ENCODE results near the gene FEN1.

Gene FEN1

DNA sequence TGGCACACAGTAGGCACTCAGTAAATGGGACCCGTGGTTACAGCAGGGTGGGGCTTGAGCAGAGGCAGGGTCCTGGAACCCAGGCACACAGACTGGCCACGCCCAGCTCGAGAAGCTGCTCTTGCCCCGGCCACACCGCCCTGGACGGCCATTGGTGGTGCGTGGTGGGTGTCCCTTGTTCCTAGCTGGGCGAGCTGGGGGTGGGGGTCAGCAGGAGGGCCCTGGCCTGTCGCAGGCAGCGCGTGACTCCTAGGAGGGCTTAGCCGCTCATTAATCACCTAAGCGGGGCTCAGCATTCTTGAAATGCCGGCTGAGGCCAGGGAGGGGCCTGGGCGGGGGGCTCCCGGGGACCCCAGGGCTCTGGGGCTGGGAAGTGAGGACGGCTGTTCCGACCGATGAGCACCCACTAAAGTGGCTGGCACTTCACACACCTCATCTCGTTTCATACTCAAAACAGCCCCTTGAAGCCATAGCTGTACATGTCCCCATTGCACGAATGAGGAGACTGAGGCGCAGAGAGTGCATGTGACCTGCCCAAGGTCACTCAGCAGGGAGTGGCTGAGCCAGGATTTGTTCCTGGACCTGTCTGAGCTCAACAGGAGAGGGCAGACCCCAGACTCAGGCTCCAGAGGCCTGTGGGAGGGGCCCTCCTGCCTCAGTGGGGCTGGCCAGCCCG, 28.6 kb upstream of the FEN1 start:
- Histone ChIP-seq H3K27ac (ENCODE audit: low read depth, low read length) (no peak overlapping the region), H3K4me1 (ENCODE audit: control insufficient read depth, insufficient read depth, low read length) (no peaks in the 10 kb centered on the region), H3K36me3 (ENCODE audit: control insufficient read depth, insufficient read depth, low read length) (no peaks in the 10 kb centered on the region), H3K9ac (ENCODE audit: low read length) (no peak overlapping the region), H3K27me3 (ENCODE audit: control insufficient read depth, insufficient read depth, low read length) (no peaks in the 10 kb centered on the region), H3K4me3 (ENCODE audit: low read length) (no peak overlapping the region)

DNA sequence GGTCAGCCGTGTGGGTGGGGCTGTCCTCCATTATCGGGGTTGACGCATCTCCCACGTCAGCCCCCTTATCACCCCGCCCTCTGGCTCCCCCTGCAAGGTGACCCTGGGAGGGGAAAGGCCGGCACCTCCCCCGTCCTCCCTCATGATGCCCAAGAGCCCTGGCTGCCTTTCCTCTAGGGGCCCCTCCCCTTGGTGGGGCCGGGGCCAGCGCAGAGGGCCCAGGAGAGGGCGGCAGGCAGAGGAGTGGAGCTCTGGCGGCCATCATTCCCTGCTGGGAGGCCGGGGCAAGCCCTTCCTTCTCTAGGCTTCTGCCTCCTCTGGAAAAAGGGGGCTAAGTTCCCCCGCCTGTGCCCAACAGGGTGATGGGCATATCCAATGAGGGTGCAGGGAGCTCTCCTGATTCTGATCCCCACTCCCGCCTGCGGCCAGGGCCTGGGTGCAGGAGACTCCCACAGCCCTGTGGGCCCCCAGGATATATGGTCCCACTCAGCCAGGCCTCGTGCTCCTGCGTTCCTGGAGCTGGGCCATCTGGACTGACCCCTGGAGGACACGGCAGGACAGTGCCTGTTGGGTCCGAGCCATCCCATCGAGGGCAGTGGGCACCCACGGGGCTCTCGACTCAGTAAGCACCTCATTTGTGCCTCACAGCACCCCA, 28.0 kb upstream of the FEN1 start:
- Histone ChIP-seq H3K9ac (ENCODE audit: low read length) (no peak overlapping the region), H3K27ac (ENCODE audit: low read depth, low read length) (no peak overlapping the region), H3K4me1 (ENCODE audit: control insufficient read depth, insufficient read depth, low read length) (no peaks in the 10 kb centered on the region), H3K4me3 (ENCODE audit: low read length) (no peak overlapping the region), H3K36me3 (ENCODE audit: control insufficient read depth, insufficient read depth, low read length) (no peaks in the 10 kb centered on the region), H3K27me3 (ENCODE audit: control insufficient read depth, insufficient read depth, low read length) (no peaks in the 10 kb centered on the region)

DNA sequence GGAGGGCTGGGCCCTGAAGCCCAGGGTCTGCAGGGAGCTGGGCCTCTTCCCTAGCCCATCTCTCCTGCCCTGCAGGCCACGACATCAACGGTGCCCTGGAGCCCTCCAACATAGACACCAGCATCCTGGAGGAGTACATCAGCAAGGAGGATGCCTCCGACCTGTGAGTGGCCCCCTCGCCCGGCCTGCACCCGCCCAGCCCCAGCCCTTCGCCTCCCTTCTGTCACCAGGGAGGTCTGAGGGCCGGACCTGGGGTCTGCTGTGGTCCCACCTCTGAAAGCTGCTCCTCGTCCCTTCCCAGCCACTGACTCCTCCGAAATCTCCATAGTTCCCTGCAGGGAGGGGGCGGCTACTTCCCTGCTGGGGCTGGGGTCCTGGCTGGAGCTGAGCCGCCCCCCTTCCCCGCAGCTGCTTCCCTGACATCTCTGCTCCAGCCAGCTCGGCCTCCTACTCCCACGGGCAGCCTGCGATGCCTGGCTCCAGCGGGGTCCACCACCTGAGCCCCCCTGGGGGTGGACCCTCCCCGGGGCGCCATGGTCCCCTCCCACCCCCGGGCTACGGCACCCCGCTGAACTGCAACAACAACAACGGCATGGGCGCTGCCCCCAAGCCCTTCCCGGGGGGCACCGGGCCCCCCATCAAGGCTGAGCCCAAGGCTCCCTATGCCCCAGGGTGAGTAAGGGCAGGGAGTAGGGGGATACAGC, 27.0 kb upstream of the FEN1 start:
- Histone ChIP-seq H3K9ac (ENCODE audit: low read length) (no peak overlapping the region), H3K27me3 (ENCODE audit: control insufficient read depth, insufficient read depth, low read length) (no peaks in the 10 kb centered on the region), H3K4me1 (ENCODE audit: control insufficient read depth, insufficient read depth, low read length) (no peaks in the 10 kb centered on the region)

DNA sequence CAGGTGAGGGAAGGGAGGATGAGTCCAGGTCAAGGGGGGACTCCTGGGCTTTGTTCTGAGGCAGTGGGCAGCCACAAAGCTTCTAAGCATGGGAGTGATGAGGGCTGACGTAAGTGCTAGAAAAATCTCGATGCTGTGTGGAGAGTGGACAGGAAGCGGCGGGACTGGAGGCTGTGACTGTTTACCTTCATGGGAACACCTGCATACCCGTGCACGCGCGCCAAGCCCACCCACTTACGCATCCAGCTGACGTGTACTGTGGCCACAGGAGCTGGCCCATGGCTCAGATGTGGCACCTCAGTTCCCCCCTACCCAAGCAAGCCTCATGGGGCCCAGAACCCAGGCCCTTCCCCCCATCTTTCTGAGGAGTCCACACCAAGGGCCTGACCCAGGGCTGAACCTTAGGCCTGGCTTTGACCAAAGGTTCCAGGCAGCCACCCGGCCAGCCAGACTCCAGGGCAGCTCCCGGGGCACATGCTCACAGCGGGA, 26.3 kb upstream of the FEN1 start:
- Histone ChIP-seq H3K4me3 (ENCODE audit: low read length) (no peak overlapping the region), H3K9ac (ENCODE audit: low read length) (no peak overlapping the region), H3K27ac (ENCODE audit: low read depth, low read length) (no peak overlapping the region), H3K4me1 (ENCODE audit: control insufficient read depth, insufficient read depth, low read length) (no peaks in the 10 kb centered on the region), H3K27me3 (ENCODE audit: control insufficient read depth, insufficient read depth, low read length) (no peaks in the 10 kb centered on the region), H3K36me3 (ENCODE audit: control insufficient read depth, insufficient read depth, low read length) (no peaks in the 10 kb centered on the region)

More for the DNA sequence above, 27.0 kb upstream of the FEN1 start:
- no peak overlapping the region for H3K27ac ChIP-seq (ENCODE audit: low read depth, low read length)
- no peaks in the 10 kb centered on the region for H3K36me3 ChIP-seq (ENCODE audit: control insufficient read depth, insufficient read depth, low read length)
- H3K4me3 ChIP-seq (ENCODE audit: low read length) = no peak overlapping the region

DNA sequence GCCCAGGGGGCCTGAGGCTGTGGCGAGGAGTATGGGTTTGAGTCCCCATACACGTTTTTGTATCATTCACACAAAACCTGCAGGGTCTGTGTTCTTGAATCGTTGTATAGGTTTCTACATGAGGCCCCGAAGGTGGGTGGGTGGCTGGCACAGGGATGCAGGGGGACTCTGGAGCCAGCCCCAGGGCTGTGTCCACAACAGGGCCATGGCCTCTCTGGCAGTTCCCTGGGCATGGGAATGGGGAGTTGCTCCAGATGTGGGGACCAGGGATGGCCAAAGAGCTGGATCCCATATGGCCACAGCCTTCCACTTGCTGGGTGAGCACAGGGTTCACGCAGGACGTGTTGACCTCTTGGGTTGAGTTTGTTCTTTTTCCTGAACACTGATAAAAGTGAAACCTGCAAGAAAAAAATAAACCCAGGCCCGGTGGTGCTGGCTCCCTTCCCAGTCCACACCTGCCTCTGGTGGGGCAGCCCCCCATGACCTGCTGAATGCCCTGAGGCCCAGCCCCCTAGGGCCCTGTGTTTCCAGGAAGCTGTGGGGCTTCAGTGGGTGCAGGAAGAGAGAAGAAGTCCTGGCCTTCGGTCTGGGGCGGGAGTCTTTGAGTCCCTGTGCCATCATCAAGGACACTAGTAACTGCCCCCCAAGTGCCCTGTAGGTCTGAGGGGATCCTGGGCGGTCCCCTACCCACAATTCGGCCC, 24.2 kb upstream of the FEN1 start:
- no peaks in the 10 kb centered on the region for H3K36me3 ChIP-seq (ENCODE audit: control insufficient read depth, insufficient read depth, low read length)
- no peak overlapping the region for H3K27ac ChIP-seq (ENCODE audit: low read depth, low read length)
- no peaks in the 10 kb centered on the region for H3K27me3 ChIP-seq (ENCODE audit: control insufficient read depth, insufficient read depth, low read length)
- no peak overlapping the region for H3K4me3 ChIP-seq (ENCODE audit: low read length)
- H3K4me1 ChIP-seq (ENCODE audit: control insufficient read depth, insufficient read depth, low read length) = no peaks in the 10 kb centered on the region
- no peak overlapping the region for H3K9ac ChIP-seq (ENCODE audit: low read length)

DNA sequence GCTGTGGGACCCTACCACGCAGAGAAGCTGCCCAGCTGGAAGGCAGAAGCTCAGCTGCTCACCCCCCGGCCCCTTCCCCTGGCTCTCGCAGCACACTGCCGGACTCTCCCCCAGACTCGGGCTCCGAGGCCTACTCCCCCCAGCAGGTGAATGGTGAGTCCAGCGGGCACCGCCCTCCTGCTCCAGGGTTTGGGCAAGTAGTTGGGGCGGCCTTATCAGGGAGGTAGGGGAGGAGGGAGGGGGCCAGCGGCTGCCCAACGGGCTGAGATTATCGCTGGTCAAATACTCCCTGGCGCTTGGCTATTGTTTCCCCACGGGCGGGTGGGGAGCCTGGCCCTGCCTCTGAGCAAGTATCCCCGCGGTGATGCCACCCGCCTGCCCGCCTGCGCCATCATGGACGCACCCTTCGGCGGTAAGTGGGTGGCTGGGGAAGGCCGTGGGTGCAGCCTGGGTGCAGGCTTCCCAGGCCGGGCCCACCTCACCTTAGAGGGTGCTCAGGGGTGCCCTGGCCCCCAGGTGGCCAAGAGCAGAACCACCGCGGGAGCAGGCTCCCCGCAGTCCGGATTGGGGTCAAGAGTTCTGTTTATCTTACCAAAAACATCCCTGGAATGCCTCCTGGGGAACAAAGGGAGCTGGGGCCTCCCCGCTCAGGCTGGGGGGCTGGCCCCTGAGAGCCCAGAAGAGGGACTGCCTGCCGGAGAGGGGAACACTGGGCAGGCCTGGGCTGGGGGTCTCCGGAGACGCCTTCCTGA, 23.4 kb upstream of the FEN1 start:
- no peaks in the 10 kb centered on the region for H3K27me3 ChIP-seq (ENCODE audit: control insufficient read depth, insufficient read depth, low read length)
- H3K27ac ChIP-seq (ENCODE audit: low read depth, low read length) = no peak overlapping the region
- H3K36me3 ChIP-seq (ENCODE audit: control insufficient read depth, insufficient read depth, low read length) = no peaks in the 10 kb centered on the region
- no peaks in the 10 kb centered on the region for H3K4me1 ChIP-seq (ENCODE audit: control insufficient read depth, insufficient read depth, low read length)
- H3K9ac ChIP-seq (ENCODE audit: low read length) = no peak overlapping the region
- H3K4me3 ChIP-seq (ENCODE audit: low read length) = no peak overlapping the region

DNA sequence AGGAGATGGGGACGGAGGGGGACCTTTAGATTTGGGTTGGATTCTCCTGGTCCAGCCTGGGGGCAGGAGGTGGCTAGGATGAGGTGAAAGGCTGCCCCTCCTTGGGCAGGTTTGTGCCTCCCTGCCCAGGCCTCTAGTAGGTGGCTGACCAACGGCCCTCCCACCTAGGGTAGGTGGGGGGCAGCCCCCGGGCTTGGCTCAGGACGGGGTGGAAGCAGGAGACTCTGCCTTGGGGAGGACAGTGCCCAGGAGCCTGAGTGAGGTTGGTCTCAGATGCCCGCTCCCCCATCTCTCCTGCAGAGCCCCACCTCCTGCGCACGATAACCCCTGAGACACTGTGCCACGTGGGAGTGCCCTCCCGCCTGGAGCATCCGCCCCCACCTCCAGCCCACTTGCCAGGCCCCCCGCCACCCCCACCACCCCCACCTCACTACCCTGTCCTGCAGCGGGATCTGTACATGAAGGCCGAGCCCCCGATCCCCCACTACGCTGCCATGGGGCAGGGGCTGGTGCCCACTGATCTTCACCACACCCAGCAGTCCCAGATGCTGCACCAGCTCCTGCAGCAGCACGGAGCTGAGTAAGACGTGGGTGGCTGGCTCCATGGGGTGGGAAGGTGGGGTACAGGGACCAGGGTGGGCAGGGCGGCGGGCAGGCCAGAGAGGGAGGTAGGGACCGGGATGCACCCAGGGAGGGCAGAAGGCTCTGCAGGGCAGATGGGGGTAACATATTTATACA, 22.6 kb upstream of the FEN1 start:
- Histone ChIP-seq H3K27ac (ENCODE audit: low read depth, low read length) (no peak overlapping the region), H3K27me3 (ENCODE audit: control insufficient read depth, insufficient read depth, low read length) (no peaks in the 10 kb centered on the region), H3K4me1 (ENCODE audit: control insufficient read depth, insufficient read depth, low read length) (no peaks in the 10 kb centered on the region), H3K36me3 (ENCODE audit: control insufficient read depth, insufficient read depth, low read length) (no peaks in the 10 kb centered on the region), H3K4me3 (ENCODE audit: low read length) (no peak overlapping the region), H3K9ac (ENCODE audit: low read length) (no peak overlapping the region)

DNA sequence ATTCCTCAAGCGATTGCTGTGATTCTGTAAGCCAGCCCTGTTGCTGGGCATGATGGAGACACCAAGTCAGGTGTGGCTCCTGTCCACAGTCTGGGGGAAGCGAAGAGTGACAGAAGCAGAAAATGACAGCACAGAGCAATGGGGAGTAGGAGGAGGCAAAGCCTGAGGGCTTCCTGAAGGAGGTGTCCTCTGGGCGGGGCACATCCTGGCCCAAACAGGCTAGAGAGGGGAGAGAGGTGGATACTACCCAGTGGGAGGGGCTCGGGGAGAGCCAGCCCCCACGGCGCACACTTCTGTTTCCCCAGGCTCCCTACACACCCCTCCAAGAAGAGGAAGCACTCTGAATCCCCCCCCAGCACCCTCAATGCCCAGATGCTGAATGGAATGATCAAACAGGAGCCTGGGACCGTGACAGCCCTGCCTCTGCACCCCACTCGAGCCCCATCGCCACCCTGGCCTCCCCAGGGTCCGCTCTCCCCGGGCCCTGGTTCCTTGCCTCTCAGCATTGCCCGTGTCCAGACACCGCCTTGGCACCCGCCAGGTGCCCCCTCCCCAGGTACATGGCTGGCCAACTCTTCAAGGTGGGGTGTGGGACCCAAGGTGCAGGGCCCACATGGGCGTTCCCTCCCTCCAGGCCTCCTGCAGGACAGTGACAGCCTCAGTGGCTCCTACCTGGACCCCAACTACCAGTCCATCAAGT, 21.4 kb upstream of the FEN1 start:
- H3K4me3 ChIP-seq (ENCODE audit: low read length) = no peak overlapping the region
- H3K27ac ChIP-seq (ENCODE audit: low read depth, low read length) = no peak overlapping the region
- no peaks in the 10 kb centered on the region for H3K36me3 ChIP-seq (ENCODE audit: control insufficient read depth, insufficient read depth, low read length)
- no peaks in the 10 kb centered on the region for H3K27me3 ChIP-seq (ENCODE audit: control insufficient read depth, insufficient read depth, low read length)
- H3K9ac ChIP-seq (ENCODE audit: low read length) = no peak overlapping the region
- H3K4me1 ChIP-seq (ENCODE audit: control insufficient read depth, insufficient read depth, low read length) = no peaks in the 10 kb centered on the region

DNA sequence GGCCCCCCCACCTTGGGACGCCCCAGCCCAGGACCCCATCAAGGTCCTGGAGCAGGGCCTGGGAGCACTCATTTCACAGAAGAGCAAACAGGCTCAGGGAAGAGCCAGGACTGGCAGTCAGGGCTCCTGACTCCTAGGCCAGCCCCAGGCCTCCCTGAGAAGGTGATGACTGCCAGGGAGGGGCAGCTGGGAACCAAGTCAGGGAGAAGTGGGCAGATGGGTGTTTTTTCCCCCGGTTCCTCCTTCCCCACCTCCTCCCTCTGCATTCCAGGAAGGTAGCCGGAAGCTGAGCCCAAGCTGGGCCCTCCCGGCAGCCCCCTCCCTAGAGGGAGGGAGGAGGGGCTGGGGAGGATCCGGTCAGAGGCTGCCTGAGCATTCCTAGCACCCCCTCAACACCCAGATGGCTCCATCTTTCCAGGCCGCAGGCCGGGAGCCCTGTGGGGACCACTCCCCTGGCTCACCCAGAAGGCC, 20.7 kb upstream of the FEN1 start:
- Histone ChIP-seq H3K27me3 (ENCODE audit: control insufficient read depth, insufficient read depth, low read length) (no peaks in the 10 kb centered on the region), H3K36me3 (ENCODE audit: control insufficient read depth, insufficient read depth, low read length) (no peaks in the 10 kb centered on the region), H3K27ac (ENCODE audit: low read depth, low read length) (no peak overlapping the region), H3K4me3 (ENCODE audit: low read length) (no peak overlapping the region), H3K4me1 (ENCODE audit: control insufficient read depth, insufficient read depth, low read length) (no peaks in the 10 kb centered on the region), H3K9ac (ENCODE audit: low read length) (no peak overlapping the region)

DNA sequence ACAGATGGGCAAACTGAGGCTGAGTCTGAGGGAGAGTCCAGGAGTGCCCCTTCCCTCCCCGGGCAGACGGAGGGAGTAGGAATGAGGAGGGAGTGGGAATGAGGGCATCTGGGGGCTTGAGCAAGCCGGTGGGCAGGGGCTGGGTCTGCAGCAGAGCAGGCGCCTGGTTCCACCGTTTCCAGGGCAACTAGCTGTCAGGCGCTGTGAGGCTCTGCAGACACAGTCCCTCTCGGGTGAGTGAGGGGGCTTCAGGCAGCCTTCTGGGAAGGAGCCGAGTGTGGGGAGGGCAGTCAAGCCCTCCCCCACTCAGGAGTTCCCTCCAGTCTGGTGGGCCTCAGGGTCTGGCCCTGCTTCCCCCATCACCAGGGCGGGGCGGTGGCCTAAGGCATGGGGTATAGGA, 19.4 kb upstream of the FEN1 start:
- no peak overlapping the region for H3K4me3 ChIP-seq (ENCODE audit: low read length)
- peaks cover 3% of the 10 kb centered on the region for H3K27me3 ChIP-seq (ENCODE audit: control insufficient read depth, insufficient read depth, low read length)
- no peak overlapping the region for H3K9ac ChIP-seq (ENCODE audit: low read length)
- no peak overlapping the region for H3K27ac ChIP-seq (ENCODE audit: low read depth, low read length)
- no peaks in the 10 kb centered on the region for H3K36me3 ChIP-seq (ENCODE audit: control insufficient read depth, insufficient read depth, low read length)
- H3K4me1 ChIP-seq (ENCODE audit: control insufficient read depth, insufficient read depth, low read length) = no peaks in the 10 kb centered on the region

DNA sequence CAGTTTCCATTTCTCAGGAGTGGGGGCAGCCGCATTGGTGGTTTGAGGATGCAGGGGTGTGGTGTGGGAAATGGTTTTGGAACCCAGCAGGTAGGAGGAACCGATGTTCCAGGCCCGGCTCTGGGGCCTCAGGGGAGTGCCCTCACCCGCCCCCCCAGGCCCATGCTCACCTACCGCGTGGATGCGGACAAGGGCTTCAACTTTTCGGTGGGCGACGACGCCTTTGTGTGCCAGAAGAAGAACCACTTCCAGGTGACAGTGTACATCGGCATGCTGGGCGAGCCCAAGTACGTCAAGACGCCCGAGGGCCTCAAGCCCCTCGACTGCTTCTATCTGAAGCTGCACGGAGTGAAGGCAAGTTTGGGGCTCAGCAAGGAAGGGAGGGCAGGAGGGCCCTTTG, 18.9 kb upstream of the FEN1 start:
- H3K27ac ChIP-seq (ENCODE audit: low read depth, low read length) = no peak overlapping the region
- peaks cover 3% of the 10 kb centered on the region for H3K27me3 ChIP-seq (ENCODE audit: control insufficient read depth, insufficient read depth, low read length)
- no peak overlapping the region for H3K9ac ChIP-seq (ENCODE audit: low read length)
- no peaks in the 10 kb centered on the region for H3K4me1 ChIP-seq (ENCODE audit: control insufficient read depth, insufficient read depth, low read length)
- no peaks in the 10 kb centered on the region for H3K36me3 ChIP-seq (ENCODE audit: control insufficient read depth, insufficient read depth, low read length)
- no peak overlapping the region for H3K4me3 ChIP-seq (ENCODE audit: low read length)
